CD4-positive, alpha-beta T cell treated with Interleukin-15 for 1 hour (primary cell): Measurements from ENCODE around the gene ATP1A4.
"Not testable (repeated sequence)": the region's sequence is repeated elsewhere in the genome, so short reads cannot be mapped to it uniquely, and the experiment has no call there.

Experiments used
- DNase-seq: peaks from one replicate; pipeline ENCODE4 v3.0.0-alpha.2; 2020

ATP1A4 gene

GRCh38 chr1:160124705-160125478 lies 26.5 kb upstream of the ATP1A4 start:
- DNase-seq, result no peak

GRCh38 chr1:160125746-160126145 lies 25.7 kb upstream of the ATP1A4 start:
- DNase-seq, result no peak

- not testable (repeated sequence) for DNase-seq
Observed at GRCh38 chr1:160126342-160126741, 25.1 kb upstream of the ATP1A4 start.

- DNase-seq, result no peak
Observed at GRCh38 chr1:160127381-160127780, 24.0 kb upstream of the ATP1A4 start.

- DNase-seq, result no peak
Observed at GRCh38 chr1:160127865-160128523, 23.4 kb upstream of the ATP1A4 start.

- no peak for DNase-seq
Observed at GRCh38 chr1:160128636-160129035, 22.8 kb upstream of the ATP1A4 start.

GRCh38 chr1:160129046-160129445 lies 22.4 kb upstream of the ATP1A4 start:
- DNase-seq, result no peak

GRCh38 chr1:160129558-160129957 lies 21.8 kb upstream of the ATP1A4 start:
- DNase-seq, result no peak

- DNase-seq, result no peak
Observed at GRCh38 chr1:160129966-160130365, 21.4 kb upstream of the ATP1A4 start.

- DNase-seq, result no peak
Observed at GRCh38 chr1:160130486-160130885, 20.9 kb upstream of the ATP1A4 start.

- DNase-seq, result no peak
Observed at GRCh38 chr1:160130939-160131338, 20.5 kb upstream of the ATP1A4 start.

GRCh38 chr1:160131803-160132565 lies 19.4 kb upstream of the ATP1A4 start:
- no peak for DNase-seq

- DNase-seq, result no peak
Observed at GRCh38 chr1:160133990-160134770, 17.2 kb upstream of the ATP1A4 start.

- no peak for DNase-seq
Observed at GRCh38 chr1:160134791-160135572, 16.4 kb upstream of the ATP1A4 start.

- no peak for DNase-seq
Observed at GRCh38 chr1:160136121-160136925, 15.1 kb upstream of the ATP1A4 start.

- DNase-seq, result no peak
Observed at GRCh38 chr1:160136926-160137200, 14.5 kb upstream of the ATP1A4 start.

- DNase-seq, result no peak
Observed at GRCh38 chr1:160137216-160137862, 14.1 kb upstream of the ATP1A4 start.

- DNase-seq, result no peak
Observed at GRCh38 chr1:160139840-160140239, 11.6 kb upstream of the ATP1A4 start.

GRCh38 chr1:160143695-160144094 lies 7.7 kb upstream of the ATP1A4 start:
- DNase-seq, result no peak

GRCh38 chr1:160144921-160145320 lies 6.5 kb upstream of the ATP1A4 start:
- DNase-seq, result no peak

GRCh38 chr1:160146107-160146506 lies 5.3 kb upstream of the ATP1A4 start:
- DNase-seq, result no peak
